Sigmoid colon (tissue), 7 donors: ENCODE measurements around the gene MAT2A. TPM values are rescaled to one million over a fixed set of nuclear protein-coding genes. Genes with fewer than 3 reads are reported as not detected.
A peak's percentile ranks its signal among the peaks of the same experiment; 100 is the strongest.
"Not testable (repeated sequence)": the region's sequence is repeated elsewhere in the genome, so short reads cannot be mapped to it uniquely, and the experiment has no call there.

Experiments
- DNase-seq: peaks from one replicate; pipeline ENCODE4 v3.0.0-alpha.2; 2019
- H3K27ac ChIP-seq, 4 donors: fragments of 200-600 bp; sonication (generic); one replicate each; pipeline ENCODE4 v1.5.1; 2016 to 2019; ENCODE audit warnings: mild to moderate bottlenecking in 1 of 4
- H3K27me3 ChIP-seq, 3 donors: fragments of 200-600 bp; sonication (generic); one replicate each; pipeline ENCODE4 v1.5.1; 2019; ENCODE audit warnings: mild to moderate bottlenecking in 1 of 3
- H3K36me3 ChIP-seq, 4 donors: fragments of 200-600 bp; sonication (generic); one replicate each; pipeline ENCODE4 v1.5.1; 2016 to 2019
- H3K4me1 ChIP-seq, 4 donors: fragments of 200-600 bp; sonication (generic); one replicate each; pipeline ENCODE4 v1.5.1; 2017 to 2019
- H3K4me3 ChIP-seq, 4 donors: fragments of 200-600 bp; sonication (generic); one replicate each; pipeline ENCODE4 v1.5.1; 2017 to 2019; ENCODE audit warnings: mild to moderate bottlenecking in 2 of 4, moderate library complexity in 1 of 4
- H3K9me3 ChIP-seq, 4 donors: fragments of 200-600 bp in 3 of 4; sonication (generic) in 3 of 4; one replicate each; pipeline versions ENCODE4 v1.5.1 to v1.6.1; 2013 to 2019
- EP300 ChIP-seq, 4 donors: sonication (generic); formaldehyde crosslinking; IDR thresholded peaks; one replicate each; pipeline ENCODE4 v1.6.1; 2017; ENCODE audit warnings: antibody characterized with exemption in 4 of 4
- POLR2A ChIP-seq, 2 donors: fragments of 450-650 bp; IDR thresholded peaks; one replicate each; pipeline ENCODE4 v1.6.1; 2016; ENCODE audit warnings: antibody characterized with exemption in 2 of 2, mild to moderate bottlenecking in 2 of 2, moderate library complexity in 2 of 2
- POLR2AphosphoS5 ChIP-seq, 4 donors: sonication (generic); formaldehyde crosslinking; IDR thresholded peaks; one replicate each; pipeline ENCODE4 v1.6.1; 2017; ENCODE audit warnings: antibody characterized with exemption in 4 of 4
- WGBS, 2 donors: extraction: QIAGEN DNeasy Blood & Tissue Kit; methylation state at CpG; one replicate each; pipeline ENCODE4 v1.1.7; 2013; 5-methylcytosine and 5-hydroxymethylcytosine counted together
- intact Hi-C: fragments of 100-400 bp; cut with DNase I; formaldehyde crosslinking; loops from one replicate; pipeline ENCODE4 v1.15.1; 2023
- polyA plus RNA-seq, 3 donors: library from polyadenylated mRNA; stranded (reverse); fragments of 200-250 nt; gene quantifications; one replicate each; pipeline ENCODE4 v1.2.3, GENCODE V29; 2013
- total RNA-seq, 4 donors: library from RNA; depleted of rRNA; stranded (reverse); fragments of >200 nt; gene quantifications; one replicate each; pipeline ENCODE4 v1.1.0, GENCODE V29; 2016
- TF ChIP-seq, protein P1 (sequence below), 4 experiments: fragments of 450-650 bp in 3 of 4; fragments of 200-600 bp in 1 of 4; IDR thresholded peaks; one replicate each; pipeline ENCODE4 v1.5.1; 2016 to 2019; ENCODE audit warnings: antibody characterized with exemption in 4 of 4, mild to moderate bottlenecking in 3 of 4, moderate library complexity in 2 of 4
- donor health status: healthy with polysubstance abuse.
- donor health status: Bipolar disorder and iron deficiency.
- donor health status: healthy.

Gene MAT2A
- total and polyA plus RNA-seq, 7 donors: 52.3 to 249 (median 139) TPM

DNA sequence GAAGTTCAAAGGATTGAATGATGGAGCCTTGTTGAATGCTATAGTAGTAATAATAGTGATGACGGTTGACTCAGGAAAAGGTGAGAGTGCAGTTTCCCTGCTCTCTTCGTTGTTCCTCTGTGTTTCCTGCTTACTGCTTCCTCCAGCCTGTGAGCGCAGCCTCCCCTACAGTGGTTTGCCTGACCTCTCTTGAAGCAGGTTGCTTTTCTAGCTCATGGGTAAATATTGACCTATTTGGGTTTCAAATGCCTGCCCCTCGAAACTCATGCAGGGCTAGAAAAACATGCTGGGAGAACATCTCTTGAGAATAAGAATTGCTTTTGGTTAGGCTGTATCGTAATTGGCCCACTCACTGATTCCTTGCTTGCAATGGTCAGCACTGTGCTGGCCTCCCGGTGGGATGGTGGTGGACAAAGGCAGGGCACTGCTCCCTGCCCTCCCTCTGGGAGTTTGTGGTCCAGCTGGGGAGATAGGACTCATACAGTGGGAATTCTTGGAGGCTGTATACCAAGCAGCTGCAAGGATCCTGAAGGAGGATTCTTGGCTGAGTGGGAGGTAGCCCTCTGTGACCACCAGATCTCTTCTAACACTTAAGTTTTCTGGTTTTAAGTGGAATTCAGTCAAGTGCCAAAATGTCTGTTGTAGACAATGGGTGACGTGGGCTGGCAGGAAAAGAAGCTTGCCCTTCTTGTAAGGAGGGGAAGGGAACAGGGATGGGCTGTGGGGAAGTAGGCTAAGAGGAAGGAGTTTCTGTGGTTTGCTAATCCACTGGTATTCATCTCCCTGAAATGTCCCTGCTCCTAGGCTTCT is 51.2 kb downstream of the MAT2A start:
- intact Hi-C loops: no loop called here
- H3K9me3 ChIP-seq: no peaks in the 10 kb centered on the region

DNA sequence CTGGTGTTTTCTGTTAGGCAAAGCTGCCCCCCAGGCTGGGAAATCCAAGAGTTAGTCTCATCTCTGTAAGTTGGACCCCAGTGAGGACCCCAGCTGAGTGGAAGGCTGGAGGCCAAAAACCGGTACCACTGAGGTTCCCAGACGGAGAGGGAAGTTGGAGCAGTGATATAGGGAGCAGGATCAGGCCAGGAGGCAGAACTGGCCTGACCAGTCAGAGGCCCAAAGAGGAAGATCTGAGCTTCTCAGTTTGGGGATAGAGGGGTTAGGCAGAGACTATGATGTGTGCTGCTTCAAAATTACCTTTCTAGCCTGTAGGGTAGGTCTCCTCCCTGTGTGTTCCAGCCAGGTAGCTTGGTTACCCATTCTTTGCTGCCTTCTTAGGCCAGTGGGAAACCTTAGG is 52.0 kb downstream of the MAT2A start:
- Histone ChIP-seq H3K27me3 (no peaks in the 10 kb centered on the region), H3K4me3 (no peak overlapping the region), H3K27ac (peak overlapping the region; percentile 58 to 87 (median 68)), H3K4me1 (peaks cover 0 to 58% (median 41%) of the 10 kb centered on the region in 4 donors), H3K36me3 (peaks cover 0 to 5% (median 0%) of the 10 kb centered on the region in 4 donors), H3K9me3 (no peaks in the 10 kb centered on the region)
- TF ChIP-seq, protein P1, sequence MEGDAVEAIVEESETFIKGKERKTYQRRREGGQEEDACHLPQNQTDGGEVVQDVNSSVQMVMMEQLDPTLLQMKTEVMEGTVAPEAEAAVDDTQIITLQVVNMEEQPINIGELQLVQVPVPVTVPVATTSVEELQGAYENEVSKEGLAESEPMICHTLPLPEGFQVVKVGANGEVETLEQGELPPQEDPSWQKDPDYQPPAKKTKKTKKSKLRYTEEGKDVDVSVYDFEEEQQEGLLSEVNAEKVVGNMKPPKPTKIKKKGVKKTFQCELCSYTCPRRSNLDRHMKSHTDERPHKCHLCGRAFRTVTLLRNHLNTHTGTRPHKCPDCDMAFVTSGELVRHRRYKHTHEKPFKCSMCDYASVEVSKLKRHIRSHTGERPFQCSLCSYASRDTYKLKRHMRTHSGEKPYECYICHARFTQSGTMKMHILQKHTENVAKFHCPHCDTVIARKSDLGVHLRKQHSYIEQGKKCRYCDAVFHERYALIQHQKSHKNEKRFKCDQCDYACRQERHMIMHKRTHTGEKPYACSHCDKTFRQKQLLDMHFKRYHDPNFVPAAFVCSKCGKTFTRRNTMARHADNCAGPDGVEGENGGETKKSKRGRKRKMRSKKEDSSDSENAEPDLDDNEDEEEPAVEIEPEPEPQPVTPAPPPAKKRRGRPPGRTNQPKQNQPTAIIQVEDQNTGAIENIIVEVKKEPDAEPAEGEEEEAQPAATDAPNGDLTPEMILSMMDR (IDR thresholded peaks at IDR 0.05): no peak
- no peak for TF ChIP-seq POLR2AphosphoS5 (IDR thresholded peaks at IDR 0.05)
- no peak for TF ChIP-seq EP300 (IDR thresholded peaks at IDR 0.05)
- no peak for TF ChIP-seq POLR2A (IDR thresholded peaks at IDR 0.05)
- no peak for DNase-seq
- WGBS, 2 donors: 80 to 84% methylated on average over 2 of the region's 2 CpGs
- intact Hi-C loops: no loop called here

More for the DNA sequence above, 51.2 kb downstream of the MAT2A start:
- TF ChIP-seq POLR2A (IDR thresholded peaks at IDR 0.05) (no peak), POLR2AphosphoS5 (IDR thresholded peaks at IDR 0.05) (no peak), EP300 (IDR thresholded peaks at IDR 0.05) (no peak)
- TF ChIP-seq, protein P1 (IDR thresholded peaks at IDR 0.05): no peak
- Histone ChIP-seq H3K27ac (peak overlapping the region; percentile 58 to 87 (median 68)), H3K4me1 (peaks cover 0 to 65% (median 47%) of the 10 kb centered on the region in 4 donors), H3K36me3 (peaks cover 0 to 5% (median 0%) of the 10 kb centered on the region in 4 donors), H3K27me3 (no peaks in the 10 kb centered on the region), H3K4me3 (no peak overlapping the region)
- 55 to 58% methylated on average over 7 of the region's 7 CpGs for WGBS, 2 donors
- DNase-seq: no peak

DNA sequence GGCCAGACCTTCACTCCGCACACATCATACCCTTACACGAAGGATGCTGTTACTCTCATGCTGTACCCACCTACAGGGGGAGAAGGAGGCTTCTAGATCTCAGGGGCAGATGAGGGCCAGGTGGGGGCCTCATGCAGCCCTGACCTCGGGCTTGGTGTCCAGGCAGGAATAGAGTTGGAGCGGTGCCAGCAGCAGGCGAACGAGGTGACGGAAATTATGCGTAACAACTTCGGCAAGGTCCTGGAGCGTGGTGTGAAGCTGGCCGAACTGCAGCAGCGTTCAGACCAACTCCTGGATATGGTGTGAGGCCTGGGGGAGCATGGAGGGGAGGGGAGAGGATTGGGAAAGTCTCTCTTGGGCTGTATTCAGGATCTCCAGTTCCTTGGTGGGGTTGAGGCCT is 52.6 kb downstream of the MAT2A start:
- intact Hi-C loops: no loop called here
- TF ChIP-seq EP300 (IDR thresholded peaks at IDR 0.05): no peak
- TF ChIP-seq POLR2AphosphoS5 (IDR thresholded peaks at IDR 0.05): no peak
- TF ChIP-seq, protein P1 (IDR thresholded peaks at IDR 0.05): no peak
- no peak for TF ChIP-seq POLR2A (IDR thresholded peaks at IDR 0.05)
- Histone ChIP-seq H3K4me1 (peaks cover 0 to 59% (median 43%) of the 10 kb centered on the region in 4 donors), H3K27me3 (no peaks in the 10 kb centered on the region), H3K9me3 (no peaks in the 10 kb centered on the region), H3K4me3 (no peak overlapping the region), H3K36me3 (peaks cover 0 to 5% (median 0%) of the 10 kb centered on the region in 4 donors), H3K27ac (peak overlapping the region; percentile 58 to 87 (median 68))
- DNase-seq: no peak
- WGBS, 2 donors: 85 to 89% methylated on average over 12 of the region's 12 CpGs

DNA sequence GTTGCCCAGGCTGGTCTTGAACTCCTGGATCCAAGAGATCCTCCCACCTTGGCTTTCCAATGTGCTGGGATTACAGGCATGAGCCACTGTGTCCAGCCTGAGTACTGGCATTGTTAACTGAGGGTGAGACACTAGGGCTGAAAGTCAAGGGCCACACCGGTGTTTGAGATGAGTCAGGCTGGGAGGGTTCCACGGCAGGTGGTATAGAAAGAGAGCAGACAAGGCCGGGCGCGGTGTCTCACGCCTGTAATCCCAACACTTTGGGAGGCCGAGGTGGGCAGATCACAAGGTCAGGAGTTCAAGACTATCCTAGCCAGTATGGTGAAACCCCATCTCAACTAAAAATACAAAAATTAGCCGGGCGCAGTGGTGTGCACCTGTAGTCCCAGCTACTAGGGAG is 53.3 kb downstream of the MAT2A start:
- DNase-seq, intact Hi-C loops: not testable (repeated sequence)

DNA sequence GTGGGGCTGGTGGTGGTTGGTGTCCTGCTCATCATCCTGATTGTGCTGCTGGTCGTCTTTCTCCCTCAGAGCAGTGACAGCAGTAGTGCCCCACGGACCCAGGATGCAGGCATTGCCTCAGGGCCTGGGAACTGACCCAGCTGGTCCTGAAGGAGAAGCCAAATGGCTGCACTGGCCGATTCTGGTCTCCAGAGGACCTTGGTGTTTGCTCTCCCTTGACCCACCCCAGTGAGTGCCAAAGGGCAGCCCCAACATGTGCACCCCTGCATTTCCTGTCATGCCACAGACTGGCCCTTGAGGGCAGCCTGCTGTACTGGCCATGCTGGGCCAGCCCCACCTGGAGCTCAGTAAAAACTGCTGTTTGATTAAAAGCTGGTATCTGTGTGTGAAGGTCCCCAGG is 54.1 kb downstream of the MAT2A start:
- TF ChIP-seq, protein P1 (IDR thresholded peaks at IDR 0.05): no peak
- TF ChIP-seq EP300 (IDR thresholded peaks at IDR 0.05) (no peak), POLR2A (IDR thresholded peaks at IDR 0.05) (no peak), POLR2AphosphoS5 (IDR thresholded peaks at IDR 0.05) (no peak)

More for the DNA sequence above, 53.3 kb downstream of the MAT2A start:
- not testable (repeated sequence) for H3K27me3 ChIP-seq, H3K9me3 ChIP-seq, H3K4me3 ChIP-seq, H3K27ac ChIP-seq
- Histone ChIP-seq H3K4me1 (peaks cover 0 to 66% (median 45%) of the 10 kb centered on the region in 4 donors), H3K36me3 (peaks cover 2 to 11% (median 3%) of the 10 kb centered on the region in 4 donors)
- WGBS, 2 donors: 66 to 88% methylated on average over 9 of the region's 9 CpGs

More for the DNA sequence above, 54.1 kb downstream of the MAT2A start:
- no peak for DNase-seq
- 54 to 75% methylated on average over 3 of the region's 3 CpGs for WGBS, 2 donors
- no peak overlapping the region for H3K4me3 ChIP-seq
- H3K4me1 ChIP-seq: peaks cover 0 to 68% (median 45%) of the 10 kb centered on the region in 4 donors
- no peak overlapping the region for H3K27ac ChIP-seq
- intact Hi-C loops: no loop called here
- no peaks in the 10 kb centered on the region for H3K27me3 ChIP-seq
- H3K36me3 ChIP-seq: peaks cover 5 to 18% (median 8%) of the 10 kb centered on the region in 4 donors
- no peaks in the 10 kb centered on the region for H3K9me3 ChIP-seq
